Stimulated activated CD8-positive, alpha-beta memory T cell treated with anti-CD3 and anti-CD28 coated beads, Interleukin-4, amount 100 ng/mL, for 4 hours (primary cell): Measurements from ENCODE around the gene KIAA0232.
A peak's percentile ranks its signal among the peaks of the same experiment; 100 is the strongest.
"Not testable (repeated sequence)": the region's sequence is repeated elsewhere in the genome, so short reads cannot be mapped to it uniquely, and the experiment has no call there.

Experiments
- DNase-seq, 2 donors: peaks; one replicate each; pipeline ENCODE4 v3.0.0-alpha.2; 2020; ENCODE audit warnings: low read depth in 2 of 2, low spot score in 1 of 2

KIAA0232 gene

GRCh38 chr4:6900181-6900812 lies 117.8 kb downstream of the KIAA0232 start:
- no peak for DNase-seq

GRCh38 chr4:6900956-6901355 lies 118.4 kb downstream of the KIAA0232 start:
- DNase-seq: no peak

- DNase-seq: no peak
These were observed 119.3 kb downstream of the KIAA0232 start for GRCh38 chr4:6901669-6902317.

GRCh38 chr4:6902318-6903042 lies 120.0 kb downstream of the KIAA0232 start:
- DNase-seq: no peak

- no peak for DNase-seq
These were observed 123.3 kb downstream of the KIAA0232 start for GRCh38 chr4:6905516-6906445.

GRCh38 chr4:6906486-6906885 lies 124.0 kb downstream of the KIAA0232 start:
- DNase-seq: not testable (repeated sequence)

GRCh38 chr4:6907658-6908191 lies 125.2 kb downstream of the KIAA0232 start:
- no peak for DNase-seq

- no peak for DNase-seq
These were observed 126.0 kb downstream of the KIAA0232 start for GRCh38 chr4:6908432-6909112.

- peak; percentile 59 to 74 for DNase-seq
These were observed 126.8 kb downstream of the KIAA0232 start, which contains the start of gene TBC1D14 for GRCh38 chr4:6909113-6909969. TSS of gene TBC1D14 (plus strand) at chr4:6909826. CDS start at chr4:6923390, 13,564 bp downstream.

GRCh38 chr4:6909970-6910339 lies 127.4 kb downstream of the KIAA0232 start:
- no peak for DNase-seq

- no peak for DNase-seq
These were observed 127.9 kb downstream of the KIAA0232 start for GRCh38 chr4:6910340-6910959.

- DNase-seq: no peak
These were observed 128.7 kb downstream of the KIAA0232 start for GRCh38 chr4:6910960-6911874.

GRCh38 chr4:6911917-6912316 lies 129.4 kb downstream of the KIAA0232 start:
- DNase-seq: not testable (repeated sequence)

- DNase-seq: no peak
These were observed 129.9 kb downstream of the KIAA0232 start for GRCh38 chr4:6912441-6912840.

GRCh38 chr4:6913350-6913905 lies 130.9 kb downstream of the KIAA0232 start:
- no peak for DNase-seq

- no peak for DNase-seq
These were observed 131.9 kb downstream of the KIAA0232 start for GRCh38 chr4:6914448-6914847.
